Measurements from ENCODE around the gene ERRFI1. TPM values are rescaled to one million over a fixed set of nuclear protein-coding genes. Genes with fewer than 3 reads are reported as not detected.

The ERRFI1 gene
- total and polyA plus RNA-seq, 2 of the 8 experiments (the other 6 are each of a cell fraction or from before 2014, with no cell fraction given) = 23.4 to 46.1 TPM

GRCh38 chr1:8061673-8062386, 35.7 kb upstream of the ERRFI1 start:
- Histone ChIP-seq H3K36me3 (ENCODE audit: control insufficient read depth in 2 of 4, insufficient read depth in 4 of 4, low read length in 3 of 4) (no peaks in the 10 kb centered on the region), H3K23ac (ENCODE audit: insufficient read length) (no peak overlapping the region), H3K18ac (ENCODE audit: extremely low read depth, low read length) (no peak overlapping the region), H2AFZ (ENCODE audit: low read length) (0 out of 2 replicates have a peak overlapping the region, but pooled peaks have one; percentile 85), H3K14ac (ENCODE audit: insufficient read length) (no peak overlapping the region), H2BK5ac (ENCODE audit: low read depth, low read length) (no peak overlapping the region), H3K23me2 (ENCODE audit: low read depth, low read length) (no peaks in the 10 kb centered on the region), H3K79me2 (ENCODE audit: control insufficient read depth in 1 of 2, insufficient read depth in 2 of 2, low read length in 2 of 2) (no peaks in the 10 kb centered on the region), H3K27ac (ENCODE audit: low read depth, low read length) (no peak overlapping the region), H4K5ac (ENCODE audit: insufficient read length, low read depth, low read length) (no peak overlapping the region), H3K9me3 (ENCODE audit: insufficient read depth in 2 of 2, low read depth in 1 of 2, low read length in 1 of 2) (peaks cover 0 to 2% of the 10 kb centered on the region in 2 experiments; a peak in 1 of 4 replicates), H2BK20ac (ENCODE audit: low read length) (no peak overlapping the region), H3K4me2 (ENCODE audit: insufficient read depth in 1 of 2, low read depth in 2 of 2, low read length in 2 of 2) (no peak overlapping the region), H3K4ac (replicated peaks; ENCODE audit: insufficient read length, low read depth, low read length) (no peak overlapping the region), H3K79me1 (ENCODE audit: low read depth, low read length) (no peaks in the 10 kb centered on the region), H3K9ac (replicated peaks in 1 of 4; ENCODE audit: extremely low read depth in 1 of 4, low read depth in 3 of 4, low read length in 3 of 4) (no peak overlapping the region), H4K8ac (ENCODE audit: extremely low read depth, insufficient read depth, low read length) (no peak overlapping the region), H3K27me3 (replicated peaks in 1 of 4; ENCODE audit: control insufficient read depth in 3 of 4, extremely low read depth in 1 of 4, insufficient read depth in 3 of 4, low read length in 3 of 4) (no peaks in the 10 kb centered on the region), H2BK15ac (ENCODE audit: low read length) (no peak overlapping the region), H2BK120ac (replicated peaks; ENCODE audit: low read depth, low read length) (no peak overlapping the region), H2AK5ac (ENCODE audit: low read depth, low read length) (no peak overlapping the region), H2BK12ac (ENCODE audit: low read depth, low read length) (no peak overlapping the region), H3K4me3 (ENCODE audit: extremely low read depth in 1 of 4, insufficient read depth in 2 of 4, low read depth in 3 of 4, low read length in 4 of 4) (no peak overlapping the region), H4K91ac (replicated peaks; ENCODE audit: insufficient read length, low read length) (no peak overlapping the region), H4K20me1 (replicated peaks in 1 of 2; ENCODE audit: control insufficient read depth in 1 of 2, insufficient read depth in 2 of 2, low read length in 2 of 2) (no peaks in the 10 kb centered on the region), H3K56ac (replicated peaks; ENCODE audit: insufficient read length, low read depth, low read length) (no peak overlapping the region), H3K4me1 (replicated peaks in 1 of 4; ENCODE audit: control insufficient read depth in 3 of 4, insufficient read depth in 4 of 4, low read length in 3 of 4) (no peaks in the 10 kb centered on the region)
- ChIA-PET POLR2A (ENCODE audit: partially characterized antibody) (no interaction called here), CTCF (ENCODE audit: partially characterized antibody) (interaction anchor here (1.3 to 1.7 kb wide), 2 partner anchors 47 to 254 kb away, joined by 3 read pairs; no protein-coding TSS in a partner anchor)
- TF ChIP-seq CREB1 (IDR thresholded peaks at IDR 0.05) = no peak
- TF ChIP-seq SIN3A (conservative IDR thresholded peaks at IDR 0.05 in 1 of 2, IDR thresholded peaks at IDR 0.05 in 1 of 2; ENCODE audit: low read depth in 1 of 2, low read length in 2 of 2) = no peak
- TF ChIP-seq GABPA (IDR thresholded peaks at IDR 0.05; ENCODE audit: borderline replicate concordance, insufficient read depth, low read length) = no peak
- TF ChIP-seq ZNF274 (IDR thresholded peaks at IDR 0.05; ENCODE audit: borderline replicate concordance, extremely low read depth, low read length) = no peak
- TF ChIP-seq KDM5A (IDR thresholded peaks at IDR 0.05; ENCODE audit: low read length) = no peak
- TF ChIP-seq SUZ12 (IDR thresholded peaks at IDR 0.05; ENCODE audit: low read length) = no peak
- TF ChIP-seq KDM1A (IDR thresholded peaks at IDR 0.05; ENCODE audit: borderline replicate concordance, low read length) = no peak
- no peak for TF ChIP-seq MAX (IDR thresholded peaks at IDR 0.05)
- no peak for TF ChIP-seq E2F6 (IDR thresholded peaks at IDR 0.05)
- FAIRE-seq (no peak), DNase-seq (ENCODE audit: low read depth in 1 of 2, low spot score in 2 of 2) (no peak)
- WGBS, 2 experiments (ENCODE audit: extremely low coverage in 1 of 2, insufficient coverage in 1 of 2, insufficient read length in 1 of 2, insufficient replicate concordance in 2 of 2, low coverage in 1 of 2, low lambda C conversion rate in 2 of 2, missing lambda C conversion rate in 1 of 2) = 93% methylated on average over 11 of the region's 11 CpGs; no CpG with 5 or more reads in 1 of the 2 experiments

Measured in H1 (cell line).